ENCODE results near the gene ZNF330. TPM values are rescaled to one million over a fixed set of nuclear protein-coding genes. Genes with fewer than 3 reads are reported as not detected.

Gene ZNF330
- total and polyA plus RNA-seq, 2 experiments from 2014 or later: 32.3 to 38.9 TPM

DNA sequence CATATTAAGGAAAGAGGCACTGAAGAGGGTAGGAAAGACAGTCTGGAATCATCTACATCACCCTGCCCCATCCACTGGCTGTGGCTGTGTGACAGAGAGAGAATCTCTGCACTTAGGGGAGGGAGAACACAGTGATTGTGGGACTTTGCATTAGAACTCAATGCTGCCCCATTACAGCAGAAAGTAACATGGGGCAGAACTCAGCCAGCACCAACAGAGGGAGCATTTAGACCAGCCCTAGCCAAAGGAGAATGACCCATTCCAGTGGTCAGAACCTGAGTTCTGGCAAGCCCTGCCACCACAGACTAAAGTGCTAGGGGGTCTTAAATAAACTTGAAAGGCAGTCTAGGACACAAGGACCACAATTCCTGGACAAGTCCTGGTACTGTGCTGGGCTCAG, 37.9 kb downstream of the ZNF330 start:
- H2AFZ ChIP-seq: no peak overlapping the region
- no peak overlapping the region for H3K27ac ChIP-seq (ENCODE audit: low read depth)
- H3K9me2 ChIP-seq (ENCODE audit: insufficient read depth): no peaks in the 10 kb centered on the region
- H3K4me3 Mint-ChIP-seq: no peak overlapping the region
- H3K4me1 Mint-ChIP-seq: no peaks in the 10 kb centered on the region
- H4K20me1 ChIP-seq (replicated peaks; ENCODE audit: insufficient read depth): no peaks in the 10 kb centered on the region
- TF ChIP-seq, protein P1, sequence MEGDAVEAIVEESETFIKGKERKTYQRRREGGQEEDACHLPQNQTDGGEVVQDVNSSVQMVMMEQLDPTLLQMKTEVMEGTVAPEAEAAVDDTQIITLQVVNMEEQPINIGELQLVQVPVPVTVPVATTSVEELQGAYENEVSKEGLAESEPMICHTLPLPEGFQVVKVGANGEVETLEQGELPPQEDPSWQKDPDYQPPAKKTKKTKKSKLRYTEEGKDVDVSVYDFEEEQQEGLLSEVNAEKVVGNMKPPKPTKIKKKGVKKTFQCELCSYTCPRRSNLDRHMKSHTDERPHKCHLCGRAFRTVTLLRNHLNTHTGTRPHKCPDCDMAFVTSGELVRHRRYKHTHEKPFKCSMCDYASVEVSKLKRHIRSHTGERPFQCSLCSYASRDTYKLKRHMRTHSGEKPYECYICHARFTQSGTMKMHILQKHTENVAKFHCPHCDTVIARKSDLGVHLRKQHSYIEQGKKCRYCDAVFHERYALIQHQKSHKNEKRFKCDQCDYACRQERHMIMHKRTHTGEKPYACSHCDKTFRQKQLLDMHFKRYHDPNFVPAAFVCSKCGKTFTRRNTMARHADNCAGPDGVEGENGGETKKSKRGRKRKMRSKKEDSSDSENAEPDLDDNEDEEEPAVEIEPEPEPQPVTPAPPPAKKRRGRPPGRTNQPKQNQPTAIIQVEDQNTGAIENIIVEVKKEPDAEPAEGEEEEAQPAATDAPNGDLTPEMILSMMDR (conservative IDR thresholded peaks at IDR 0.05; ENCODE audit: low read depth in 2 of 2): peak in 1 of 2 experiments; percentile 55; a peak in 2 of 4 replicates
- TF ChIP-seq ZNF114 (CRISPR knock-in tag; IDR thresholded peaks at IDR 0.05): no peak
- TF ChIP-seq, protein P2, sequence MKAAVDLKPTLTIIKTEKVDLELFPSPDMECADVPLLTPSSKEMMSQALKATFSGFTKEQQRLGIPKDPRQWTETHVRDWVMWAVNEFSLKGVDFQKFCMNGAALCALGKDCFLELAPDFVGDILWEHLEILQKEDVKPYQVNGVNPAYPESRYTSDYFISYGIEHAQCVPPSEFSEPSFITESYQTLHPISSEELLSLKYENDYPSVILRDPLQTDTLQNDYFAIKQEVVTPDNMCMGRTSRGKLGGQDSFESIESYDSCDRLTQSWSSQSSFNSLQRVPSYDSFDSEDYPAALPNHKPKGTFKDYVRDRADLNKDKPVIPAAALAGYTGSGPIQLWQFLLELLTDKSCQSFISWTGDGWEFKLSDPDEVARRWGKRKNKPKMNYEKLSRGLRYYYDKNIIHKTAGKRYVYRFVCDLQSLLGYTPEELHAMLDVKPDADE (IDR thresholded peaks at IDR 0.05): no peak
- TF ChIP-seq JUNB (IDR thresholded peaks at IDR 0.05; ENCODE audit: unreplicated experiment): no peak
- no peak for TF ChIP-seq POLR2AphosphoS5 (IDR thresholded peaks at IDR 0.05; ENCODE audit: low read depth)
- TF ChIP-seq, protein P3, sequence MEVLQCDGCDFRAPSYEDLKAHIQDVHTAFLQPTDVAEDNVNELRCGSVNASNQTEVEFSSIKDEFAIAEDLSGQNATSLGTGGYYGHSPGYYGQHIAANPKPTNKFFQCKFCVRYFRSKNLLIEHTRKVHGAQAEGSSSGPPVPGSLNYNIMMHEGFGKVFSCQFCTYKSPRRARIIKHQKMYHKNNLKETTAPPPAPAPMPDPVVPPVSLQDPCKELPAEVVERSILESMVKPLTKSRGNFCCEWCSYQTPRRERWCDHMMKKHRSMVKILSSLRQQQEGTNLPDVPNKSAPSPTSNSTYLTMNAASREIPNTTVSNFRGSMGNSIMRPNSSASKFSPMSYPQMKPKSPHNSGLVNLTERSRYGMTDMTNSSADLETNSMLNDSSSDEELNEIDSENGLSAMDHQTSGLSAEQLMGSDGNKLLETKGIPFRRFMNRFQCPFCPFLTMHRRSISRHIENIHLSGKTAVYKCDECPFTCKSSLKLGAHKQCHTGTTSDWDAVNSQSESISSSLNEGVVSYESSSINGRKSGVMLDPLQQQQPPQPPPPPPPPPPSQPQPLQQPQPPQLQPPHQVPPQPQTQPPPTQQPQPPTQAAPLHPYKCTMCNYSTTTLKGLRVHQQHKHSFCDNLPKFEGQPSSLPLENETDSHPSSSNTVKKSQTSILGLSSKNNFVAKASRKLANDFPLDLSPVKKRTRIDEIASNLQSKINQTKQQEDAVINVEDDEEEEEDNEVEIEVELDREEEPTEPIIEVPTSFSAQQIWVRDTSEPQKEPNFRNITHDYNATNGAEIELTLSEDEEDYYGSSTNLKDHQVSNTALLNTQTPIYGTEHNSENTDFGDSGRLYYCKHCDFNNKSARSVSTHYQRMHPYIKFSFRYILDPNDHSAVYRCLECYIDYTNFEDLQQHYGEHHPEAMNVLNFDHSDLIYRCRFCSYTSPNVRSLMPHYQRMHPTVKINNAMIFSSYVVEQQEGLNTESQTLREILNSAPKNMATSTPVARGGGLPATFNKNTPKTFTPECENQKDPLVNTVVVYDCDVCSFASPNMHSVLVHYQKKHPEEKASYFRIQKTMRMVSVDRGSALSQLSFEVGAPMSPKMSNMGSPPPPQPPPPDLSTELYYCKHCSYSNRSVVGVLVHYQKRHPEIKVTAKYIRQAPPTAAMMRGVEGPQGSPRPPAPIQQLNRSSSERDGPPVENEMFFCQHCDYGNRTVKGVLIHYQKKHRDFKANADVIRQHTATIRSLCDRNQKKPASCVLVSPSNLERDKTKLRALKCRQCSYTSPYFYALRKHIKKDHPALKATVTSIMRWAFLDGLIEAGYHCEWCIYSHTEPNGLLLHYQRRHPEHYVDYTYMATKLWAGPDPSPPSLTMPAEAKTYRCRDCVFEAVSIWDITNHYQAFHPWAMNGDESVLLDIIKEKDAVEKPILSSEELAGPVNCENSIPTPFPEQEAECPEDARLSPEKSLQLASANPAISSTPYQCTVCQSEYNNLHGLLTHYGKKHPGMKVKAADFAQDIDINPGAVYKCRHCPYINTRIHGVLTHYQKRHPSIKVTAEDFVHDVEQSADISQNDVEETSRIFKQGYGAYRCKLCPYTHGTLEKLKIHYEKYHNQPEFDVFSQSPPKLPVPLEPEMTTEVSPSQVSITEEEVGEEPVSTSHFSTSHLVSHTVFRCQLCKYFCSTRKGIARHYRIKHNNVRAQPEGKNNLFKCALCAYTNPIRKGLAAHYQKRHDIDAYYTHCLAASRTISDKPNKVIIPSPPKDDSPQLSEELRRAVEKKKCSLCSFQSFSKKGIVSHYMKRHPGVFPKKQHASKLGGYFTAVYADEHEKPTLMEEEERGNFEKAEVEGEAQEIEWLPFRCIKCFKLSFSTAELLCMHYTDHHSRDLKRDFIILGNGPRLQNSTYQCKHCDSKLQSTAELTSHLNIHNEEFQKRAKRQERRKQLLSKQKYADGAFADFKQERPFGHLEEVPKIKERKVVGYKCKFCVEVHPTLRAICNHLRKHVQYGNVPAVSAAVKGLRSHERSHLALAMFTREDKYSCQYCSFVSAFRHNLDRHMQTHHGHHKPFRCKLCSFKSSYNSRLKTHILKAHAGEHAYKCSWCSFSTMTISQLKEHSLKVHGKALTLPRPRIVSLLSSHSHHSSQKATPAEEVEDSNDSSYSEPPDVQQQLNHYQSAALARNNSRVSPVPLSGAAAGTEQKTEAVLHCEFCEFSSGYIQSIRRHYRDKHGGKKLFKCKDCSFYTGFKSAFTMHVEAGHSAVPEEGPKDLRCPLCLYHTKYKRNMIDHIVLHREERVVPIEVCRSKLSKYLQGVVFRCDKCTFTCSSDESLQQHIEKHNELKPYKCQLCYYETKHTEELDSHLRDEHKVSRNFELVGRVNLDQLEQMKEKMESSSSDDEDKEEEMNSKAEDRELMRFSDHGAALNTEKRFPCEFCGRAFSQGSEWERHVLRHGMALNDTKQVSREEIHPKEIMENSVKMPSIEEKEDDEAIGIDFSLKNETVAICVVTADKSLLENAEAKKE (CRISPR knock-in tag; IDR thresholded peaks at IDR 0.05): no peak
- no peak for TF ChIP-seq NANOG (IDR thresholded peaks at IDR 0.05; ENCODE audit: borderline replicate concordance)
- no peaks in the 10 kb centered on the region for H3K9me3 Mint-ChIP-seq
- H3K27me3 ChIP-seq (ENCODE audit: insufficient read depth): no peaks in the 10 kb centered on the region
- peak; percentile 3 for DNase-seq (ENCODE audit: low spot score)
- no peaks in the 10 kb centered on the region for H3K27me3 Mint-ChIP-seq (ENCODE audit: insufficient read depth, low read depth, poor library complexity)
- no peak overlapping the region for H3K27ac Mint-ChIP-seq
- no peak; the same call in 2 of the 3 replicates for ATAC-seq
- no peaks in the 10 kb centered on the region for H3K36me3 ChIP-seq (ENCODE audit: insufficient read depth)
- H3K79me2 ChIP-seq (replicated peaks; ENCODE audit: insufficient read depth): no peaks in the 10 kb centered on the region
- H3K36me3 Mint-ChIP-seq (ENCODE audit: low read depth): no peaks in the 10 kb centered on the region
- no peaks in the 10 kb centered on the region for H3K4me1 ChIP-seq (ENCODE audit: insufficient read depth)
- H3K4me3 ChIP-seq: no peak overlapping the region
- H3K4me2 ChIP-seq: no peak overlapping the region
- no peaks in the 10 kb centered on the region for H3F3A ChIP-seq (replicated peaks; ENCODE audit: low read depth)
